ENCODE results near the gene DACT2. TPM values are rescaled to one million over a fixed set of nuclear protein-coding genes. Genes with fewer than 3 reads are reported as not detected.
A peak's percentile ranks its signal among the peaks of the same experiment; 100 is the strongest.

The DACT2 gene
- total RNA-seq, 1 experiment from 2014 or later, result not detected

- DNase-seq, result no peak
- Histone ChIP-seq H3K79me2 (ENCODE audit: low read length) (no peaks in the 10 kb centered on the region), H3K4me2 (ENCODE audit: low read depth, low read length, poor library complexity, severe bottlenecking) (no peak overlapping the region), H3K4me1 (ENCODE audit: low read length) (no peaks in the 10 kb centered on the region), H3K27me3 (ENCODE audit: low read length) (no peaks in the 10 kb centered on the region), H3K36me3 (ENCODE audit: insufficient read depth, low read length) (no peaks in the 10 kb centered on the region), H4K20me1 (ENCODE audit: insufficient read depth, low read depth, low read length) (no peaks in the 10 kb centered on the region), H3K9me2 (replicated peaks; ENCODE audit: insufficient read depth, low read length) (no peaks in the 10 kb centered on the region), H2AFZ (ENCODE audit: low read length) (no peak overlapping the region), H3K9me3 (ENCODE audit: low read length) (no peaks in the 10 kb centered on the region), H3K27ac (ENCODE audit: low read length) (no peak overlapping the region), H3K9ac (ENCODE audit: low read length) (no peak overlapping the region), H3K4me3 (ENCODE audit: low read length) (no peak overlapping the region)
Measured at GRCh38 chr6:168336967-168337366, 17.4 kb upstream of the DACT2 start.

- Histone ChIP-seq H3K4me3 (ENCODE audit: low read length) (no peak overlapping the region), H3K27me3 (ENCODE audit: low read length) (no peaks in the 10 kb centered on the region), H4K20me1 (ENCODE audit: insufficient read depth, low read depth, low read length) (no peaks in the 10 kb centered on the region), H3K4me2 (ENCODE audit: low read depth, low read length, poor library complexity, severe bottlenecking) (no peak overlapping the region), H2AFZ (ENCODE audit: low read length) (no peak overlapping the region), H3K9ac (ENCODE audit: low read length) (no peak overlapping the region), H3K79me2 (ENCODE audit: low read length) (no peaks in the 10 kb centered on the region), H3K27ac (ENCODE audit: low read length) (no peak overlapping the region), H3K9me3 (ENCODE audit: low read length) (no peaks in the 10 kb centered on the region), H3K36me3 (ENCODE audit: insufficient read depth, low read length) (no peaks in the 10 kb centered on the region), H3K9me2 (replicated peaks; ENCODE audit: insufficient read depth, low read length) (no peaks in the 10 kb centered on the region), H3K4me1 (ENCODE audit: low read length) (no peaks in the 10 kb centered on the region)
- DNase-seq, result no peak
Measured at GRCh38 chr6:168333989-168334388, 14.4 kb upstream of the DACT2 start.

GRCh38 chr6:168333491-168333890 is 13.9 kb upstream of the DACT2 start:
- DNase-seq, result no peak
- no peak overlapping the region for H3K27ac ChIP-seq (ENCODE audit: low read length)
- no peak overlapping the region for H3K4me2 ChIP-seq (ENCODE audit: low read depth, low read length, poor library complexity, severe bottlenecking)
- H3K27me3 ChIP-seq (ENCODE audit: low read length), result no peaks in the 10 kb centered on the region
- H4K20me1 ChIP-seq (ENCODE audit: insufficient read depth, low read depth, low read length), result no peaks in the 10 kb centered on the region
- no peaks in the 10 kb centered on the region for H3K9me2 ChIP-seq (replicated peaks; ENCODE audit: insufficient read depth, low read length)
- no peak overlapping the region for H3K4me3 ChIP-seq (ENCODE audit: low read length)
- no peaks in the 10 kb centered on the region for H3K9me3 ChIP-seq (ENCODE audit: low read length)
- H3K9ac ChIP-seq (ENCODE audit: low read length), result no peak overlapping the region
- no peak overlapping the region for H2AFZ ChIP-seq (ENCODE audit: low read length)
- no peaks in the 10 kb centered on the region for H3K4me1 ChIP-seq (ENCODE audit: low read length)
- no peaks in the 10 kb centered on the region for H3K79me2 ChIP-seq (ENCODE audit: low read length)
- H3K36me3 ChIP-seq (ENCODE audit: insufficient read depth, low read length), result no peaks in the 10 kb centered on the region

GRCh38 chr6:168333039-168333438 is 13.5 kb upstream of the DACT2 start:
- Histone ChIP-seq H3K9ac (ENCODE audit: low read length) (no peak overlapping the region), H3K9me2 (replicated peaks; ENCODE audit: insufficient read depth, low read length) (no peaks in the 10 kb centered on the region), H2AFZ (ENCODE audit: low read length) (no peak overlapping the region), H4K20me1 (ENCODE audit: insufficient read depth, low read depth, low read length) (no peaks in the 10 kb centered on the region), H3K4me3 (ENCODE audit: low read length) (no peak overlapping the region), H3K9me3 (ENCODE audit: low read length) (no peaks in the 10 kb centered on the region), H3K4me1 (ENCODE audit: low read length) (no peaks in the 10 kb centered on the region), H3K27ac (ENCODE audit: low read length) (no peak overlapping the region), H3K79me2 (ENCODE audit: low read length) (no peaks in the 10 kb centered on the region), H3K4me2 (ENCODE audit: low read depth, low read length, poor library complexity, severe bottlenecking) (no peak overlapping the region), H3K27me3 (ENCODE audit: low read length) (no peaks in the 10 kb centered on the region), H3K36me3 (ENCODE audit: insufficient read depth, low read length) (no peaks in the 10 kb centered on the region)
- peak; percentile 49 for DNase-seq

- Histone ChIP-seq H3K79me2 (ENCODE audit: low read length) (no peaks in the 10 kb centered on the region), H3K27ac (ENCODE audit: low read length) (no peak overlapping the region), H3K9me3 (ENCODE audit: low read length) (no peaks in the 10 kb centered on the region), H3K9ac (ENCODE audit: low read length) (no peak overlapping the region), H3K36me3 (ENCODE audit: insufficient read depth, low read length) (no peaks in the 10 kb centered on the region), H3K4me1 (ENCODE audit: low read length) (no peaks in the 10 kb centered on the region), H4K20me1 (ENCODE audit: insufficient read depth, low read depth, low read length) (no peaks in the 10 kb centered on the region), H3K9me2 (replicated peaks; ENCODE audit: insufficient read depth, low read length) (no peaks in the 10 kb centered on the region), H2AFZ (ENCODE audit: low read length) (no peak overlapping the region), H3K4me3 (ENCODE audit: low read length) (no peak overlapping the region), H3K27me3 (ENCODE audit: low read length) (no peaks in the 10 kb centered on the region), H3K4me2 (ENCODE audit: low read depth, low read length, poor library complexity, severe bottlenecking) (no peak overlapping the region)
- no peak for DNase-seq
Measured at GRCh38 chr6:168332020-168332419, 12.4 kb upstream of the DACT2 start.

GRCh38 chr6:168331058-168331457 is 11.5 kb upstream of the DACT2 start:
- Histone ChIP-seq H3K27me3 (ENCODE audit: low read length) (no peaks in the 10 kb centered on the region), H3K27ac (ENCODE audit: low read length) (no peak overlapping the region), H4K20me1 (ENCODE audit: insufficient read depth, low read depth, low read length) (no peaks in the 10 kb centered on the region), H3K36me3 (ENCODE audit: insufficient read depth, low read length) (no peaks in the 10 kb centered on the region), H3K4me2 (ENCODE audit: low read depth, low read length, poor library complexity, severe bottlenecking) (no peak overlapping the region), H2AFZ (ENCODE audit: low read length) (no peak overlapping the region), H3K9me2 (replicated peaks; ENCODE audit: insufficient read depth, low read length) (no peaks in the 10 kb centered on the region), H3K4me3 (ENCODE audit: low read length) (no peak overlapping the region), H3K4me1 (ENCODE audit: low read length) (no peaks in the 10 kb centered on the region), H3K9me3 (ENCODE audit: low read length) (no peaks in the 10 kb centered on the region), H3K9ac (ENCODE audit: low read length) (no peak overlapping the region), H3K79me2 (ENCODE audit: low read length) (no peaks in the 10 kb centered on the region)
- no peak for DNase-seq

GRCh38 chr6:168330403-168330802 is 10.8 kb upstream of the DACT2 start:
- Histone ChIP-seq H3K4me3 (ENCODE audit: low read length) (no peak overlapping the region), H3K4me2 (ENCODE audit: low read depth, low read length, poor library complexity, severe bottlenecking) (no peak overlapping the region), H4K20me1 (ENCODE audit: insufficient read depth, low read depth, low read length) (no peaks in the 10 kb centered on the region), H3K9me3 (ENCODE audit: low read length) (no peaks in the 10 kb centered on the region), H3K4me1 (ENCODE audit: low read length) (no peaks in the 10 kb centered on the region), H3K27ac (ENCODE audit: low read length) (no peak overlapping the region), H2AFZ (ENCODE audit: low read length) (no peak overlapping the region), H3K36me3 (ENCODE audit: insufficient read depth, low read length) (no peaks in the 10 kb centered on the region), H3K27me3 (ENCODE audit: low read length) (no peaks in the 10 kb centered on the region), H3K9ac (ENCODE audit: low read length) (no peak overlapping the region), H3K79me2 (ENCODE audit: low read length) (no peaks in the 10 kb centered on the region), H3K9me2 (replicated peaks; ENCODE audit: insufficient read depth, low read length) (no peaks in the 10 kb centered on the region)
- DNase-seq, result no peak

- H3K36me3 ChIP-seq (ENCODE audit: insufficient read depth, low read length), result no peaks in the 10 kb centered on the region
- no peaks in the 10 kb centered on the region for H3K79me2 ChIP-seq (ENCODE audit: low read length)
- H3K4me2 ChIP-seq (ENCODE audit: low read depth, low read length, poor library complexity, severe bottlenecking), result no peak overlapping the region
- no peaks in the 10 kb centered on the region for H4K20me1 ChIP-seq (ENCODE audit: insufficient read depth, low read depth, low read length)
- DNase-seq, result no peak
- no peak overlapping the region for H3K9ac ChIP-seq (ENCODE audit: low read length)
- no peaks in the 10 kb centered on the region for H3K27me3 ChIP-seq (ENCODE audit: low read length)
- H3K9me2 ChIP-seq (replicated peaks; ENCODE audit: insufficient read depth, low read length), result no peaks in the 10 kb centered on the region
- H3K4me1 ChIP-seq (ENCODE audit: low read length), result no peaks in the 10 kb centered on the region
- no peak overlapping the region for H2AFZ ChIP-seq (ENCODE audit: low read length)
- H3K9me3 ChIP-seq (ENCODE audit: low read length), result no peaks in the 10 kb centered on the region
- no peak overlapping the region for H3K4me3 ChIP-seq (ENCODE audit: low read length)
- H3K27ac ChIP-seq (ENCODE audit: low read length), result no peak overlapping the region
Measured at GRCh38 chr6:168328086-168328485, 8.5 kb upstream of the DACT2 start.
